Nephron (organoid): ENCODE results near the gene STK16.
A peak's percentile ranks its signal among the peaks of the same experiment; 100 is the strongest.

Experiments used
- H3K27ac Mint-ChIP-seq, 3 experiments: 2 replicates each; pipeline ENCODE4 v1.8.0; 2020; ENCODE audit warnings: mixed read lengths in 3 of 3, mild to moderate bottlenecking in 2 of 3, moderate library complexity in 1 of 3
- H3K27me3 Mint-ChIP-seq: 2 replicates; pipeline ENCODE4 v1.8.0; 2021; ENCODE audit warnings: low read depth, mild to moderate bottlenecking, moderate library complexity, mixed read lengths
- H3K36me3 Mint-ChIP-seq: 2 replicates; pipeline ENCODE4 v1.8.0; 2020; ENCODE audit warnings: low read depth, mixed read lengths
- H3K4me1 Mint-ChIP-seq: 2 replicates; pipeline ENCODE4 v1.8.0; 2020; ENCODE audit warnings: mixed read lengths
- H3K4me3 Mint-ChIP-seq, 3 experiments: 2 replicates each; pipeline ENCODE4 v1.8.0; 2020; ENCODE audit warnings: mild to moderate bottlenecking in 3 of 3, mixed read lengths in 3 of 3, moderate library complexity in 2 of 3
- H3K9me3 Mint-ChIP-seq: 2 replicates; pipeline ENCODE4 v1.8.0; 2020; ENCODE audit warnings: mixed read lengths
- CTCF ChIP-seq, 3 experiments: fragments of 200-600 bp; sonication (generic); IDR thresholded peaks; one replicate each; pipeline ENCODE4 v1.5.0; 2021; ENCODE audit warnings: antibody characterized with exemption in 3 of 3; ENCODE audit not compliant: unreplicated experiment in 3 of 3

The STK16 gene

GRCh38 chr2:219270055-219270372 lies 24.7 kb downstream of the STK16 start:
- peak overlapping the region; percentile 33 to 80 (median 76) for H3K27ac Mint-ChIP-seq
- H3K9me3 Mint-ChIP-seq, result no peaks in the 10 kb centered on the region
- no peak overlapping the region for H3K4me3 Mint-ChIP-seq
- H3K36me3 Mint-ChIP-seq, result no peaks in the 10 kb centered on the region
- peaks cover 11% of the 10 kb centered on the region for H3K4me1 Mint-ChIP-seq
- H3K27me3 Mint-ChIP-seq, result peaks cover 28% of the 10 kb centered on the region
- TF ChIP-seq CTCF (IDR thresholded peaks at IDR 0.05; ENCODE audit: unreplicated experiment in 3 of 3), result no peak

GRCh38 chr2:219271021-219271420 lies 25.7 kb downstream of the STK16 start:
- Mint-ChIP-seq H3K27ac (peak overlapping the region in 1 of 3 experiments; percentile 48), H3K4me3 (no peak overlapping the region), H3K4me1 (peaks cover 11% of the 10 kb centered on the region), H3K36me3 (no peaks in the 10 kb centered on the region), H3K9me3 (no peaks in the 10 kb centered on the region), H3K27me3 (peaks cover 28% of the 10 kb centered on the region)
- TF ChIP-seq CTCF (IDR thresholded peaks at IDR 0.05; ENCODE audit: unreplicated experiment in 3 of 3), result no peak

- Mint-ChIP-seq H3K4me3 (no peak overlapping the region), H3K27ac (peak overlapping the region in 2 of 3 experiments; percentile 3 to 65), H3K36me3 (no peaks in the 10 kb centered on the region), H3K27me3 (peaks cover 28% of the 10 kb centered on the region), H3K4me1 (peaks cover 13% of the 10 kb centered on the region), H3K9me3 (no peaks in the 10 kb centered on the region)
- TF ChIP-seq CTCF (IDR thresholded peaks at IDR 0.05; ENCODE audit: unreplicated experiment in 3 of 3), result no peak
These were observed 27.1 kb downstream of the STK16 start for GRCh38 chr2:219272356-219272755.

- peaks cover 34% of the 10 kb centered on the region for H3K27me3 Mint-ChIP-seq
- no peak for TF ChIP-seq CTCF (IDR thresholded peaks at IDR 0.05; ENCODE audit: unreplicated experiment in 3 of 3)
- H3K36me3 Mint-ChIP-seq, result no peaks in the 10 kb centered on the region
- H3K4me3 Mint-ChIP-seq, result no peak overlapping the region
- H3K27ac Mint-ChIP-seq, result no peak overlapping the region
- H3K4me1 Mint-ChIP-seq, result peaks cover 20% of the 10 kb centered on the region
- no peaks in the 10 kb centered on the region for H3K9me3 Mint-ChIP-seq
These were observed 27.7 kb downstream of the STK16 start for GRCh38 chr2:219272995-219273394.

- peaks cover 37% of the 10 kb centered on the region for H3K27me3 Mint-ChIP-seq
- H3K4me1 Mint-ChIP-seq, result peaks cover 29% of the 10 kb centered on the region
- no peak overlapping the region for H3K27ac Mint-ChIP-seq
- H3K36me3 Mint-ChIP-seq, result no peaks in the 10 kb centered on the region
- TF ChIP-seq CTCF (IDR thresholded peaks at IDR 0.05; ENCODE audit: unreplicated experiment in 3 of 3), result no peak
- no peaks in the 10 kb centered on the region for H3K9me3 Mint-ChIP-seq
- H3K4me3 Mint-ChIP-seq, result no peak overlapping the region
These were observed 28.7 kb downstream of the STK16 start for GRCh38 chr2:219273937-219274336.

- Mint-ChIP-seq H3K4me3 (no peak overlapping the region), H3K9me3 (no peaks in the 10 kb centered on the region), H3K27me3 (peaks cover 35% of the 10 kb centered on the region), H3K4me1 (peaks cover 26% of the 10 kb centered on the region), H3K27ac (peak overlapping the region in 2 of 3 experiments; percentile 52 to 69), H3K36me3 (no peaks in the 10 kb centered on the region)
- TF ChIP-seq CTCF (IDR thresholded peaks at IDR 0.05; ENCODE audit: unreplicated experiment in 3 of 3), result no peak
These were observed 29.2 kb downstream of the STK16 start for GRCh38 chr2:219274361-219274921.
